Right atrium auricular region (tissue), 2 donors: ENCODE measurements around the gene DNAJC6. TPM values are rescaled to one million over a fixed set of nuclear protein-coding genes. Genes with fewer than 3 reads are reported as not detected.

Source experiments
- DNase-seq: peaks from one replicate; pipeline ENCODE4 v3.0.0-alpha.2; 2019; ENCODE audit warnings: low spot score
- H3K27ac ChIP-seq, 2 donors: fragments of 200-600 bp; sonication (generic); 1 replicate in 1 of 2; 2 replicates in 1 of 2; pipeline ENCODE4 v1.5.1; 2016 to 2019
- H3K27me3 ChIP-seq, 2 donors: fragments of 200-600 bp; sonication (generic); one replicate each; pipeline versions ENCODE4 v1.5.1 to v1.6.0; 2017 to 2019
- H3K36me3 ChIP-seq: fragments of 200-600 bp; sonication (generic); one replicate; pipeline ENCODE4 v1.5.1; 2016
- H3K4me1 ChIP-seq, 2 donors: fragments of 200-600 bp; sonication (generic); one replicate each; pipeline versions ENCODE4 v1.5.1 to v1.6.0; 2017 to 2019
- H3K4me3 ChIP-seq, 2 donors: fragments of 200-600 bp; sonication (generic); 1 replicate in 1 of 2; 2 replicates in 1 of 2; pipeline ENCODE4 v1.5.1; 2017 to 2019; ENCODE audit warnings: mild to moderate bottlenecking in 1 of 2, moderate library complexity in 1 of 2
- H3K9me3 ChIP-seq, 2 donors: fragments of 200-600 bp; sonication (generic); one replicate each; pipeline ENCODE4 v1.5.1; 2019
- total RNA-seq, 2 donors: library from RNA; depleted of rRNA; stranded (reverse); fragments of >200 nt; gene quantifications; one replicate each; pipeline ENCODE4 v1.1.0, GENCODE V29; 2016
- TF ChIP-seq, protein P1 (sequence below), 2 donors: fragments of 200-600 bp; sonication (generic); IDR thresholded peaks; one replicate each; pipeline ENCODE4 v1.5.1; 2019; ENCODE audit warnings: antibody characterized with exemption in 2 of 2

Gene DNAJC6
- total RNA-seq, 2 donors from 2014 or later, result 17.3 to 24.6 TPM

DNA sequence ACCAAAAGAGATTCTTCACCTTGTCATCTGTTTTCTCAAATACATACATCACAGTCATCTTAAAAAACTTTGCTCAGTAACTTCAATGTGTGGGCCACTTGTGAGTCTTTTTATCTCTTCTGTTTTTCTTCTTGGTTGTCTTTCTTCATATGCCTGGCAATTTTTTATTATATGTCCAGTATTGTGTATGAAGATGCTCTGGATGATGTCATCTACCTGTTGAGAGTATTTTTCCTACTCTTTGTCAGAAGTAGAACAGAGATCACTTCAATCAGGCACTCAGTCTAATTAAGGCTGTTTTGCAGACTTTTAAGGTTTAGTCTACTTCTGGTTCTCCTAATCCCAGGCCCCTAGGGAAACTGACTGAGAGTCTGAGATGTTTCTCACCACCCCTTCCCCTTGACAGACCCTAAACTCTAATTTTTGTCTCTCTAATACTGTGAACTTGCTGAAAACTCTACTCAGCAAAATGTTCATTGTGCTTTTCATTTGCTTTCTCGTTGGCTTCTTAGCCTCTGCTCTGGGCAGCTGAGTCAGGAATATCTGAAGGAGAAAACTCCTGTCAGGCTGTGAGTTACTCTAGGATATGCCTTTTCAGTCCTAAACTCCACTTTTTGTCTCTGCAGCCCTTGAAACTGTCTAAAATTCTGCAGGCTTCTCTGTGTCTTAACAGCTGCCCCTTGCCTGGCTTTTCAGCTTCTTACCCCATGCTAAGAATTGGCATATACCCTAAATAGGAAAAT, 33.0 kb upstream of the DNAJC6 start:
- H3K9me3 ChIP-seq, result no peaks in the 10 kb centered on the region
- TF ChIP-seq, protein P1, sequence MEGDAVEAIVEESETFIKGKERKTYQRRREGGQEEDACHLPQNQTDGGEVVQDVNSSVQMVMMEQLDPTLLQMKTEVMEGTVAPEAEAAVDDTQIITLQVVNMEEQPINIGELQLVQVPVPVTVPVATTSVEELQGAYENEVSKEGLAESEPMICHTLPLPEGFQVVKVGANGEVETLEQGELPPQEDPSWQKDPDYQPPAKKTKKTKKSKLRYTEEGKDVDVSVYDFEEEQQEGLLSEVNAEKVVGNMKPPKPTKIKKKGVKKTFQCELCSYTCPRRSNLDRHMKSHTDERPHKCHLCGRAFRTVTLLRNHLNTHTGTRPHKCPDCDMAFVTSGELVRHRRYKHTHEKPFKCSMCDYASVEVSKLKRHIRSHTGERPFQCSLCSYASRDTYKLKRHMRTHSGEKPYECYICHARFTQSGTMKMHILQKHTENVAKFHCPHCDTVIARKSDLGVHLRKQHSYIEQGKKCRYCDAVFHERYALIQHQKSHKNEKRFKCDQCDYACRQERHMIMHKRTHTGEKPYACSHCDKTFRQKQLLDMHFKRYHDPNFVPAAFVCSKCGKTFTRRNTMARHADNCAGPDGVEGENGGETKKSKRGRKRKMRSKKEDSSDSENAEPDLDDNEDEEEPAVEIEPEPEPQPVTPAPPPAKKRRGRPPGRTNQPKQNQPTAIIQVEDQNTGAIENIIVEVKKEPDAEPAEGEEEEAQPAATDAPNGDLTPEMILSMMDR (IDR thresholded peaks at IDR 0.05), result no peak
- no peaks in the 10 kb centered on the region for H3K27me3 ChIP-seq
- peaks cover 0 to 21% of the 10 kb centered on the region in 2 donors for H3K4me1 ChIP-seq
- no peak overlapping the region for H3K4me3 ChIP-seq
- no peaks in the 10 kb centered on the region for H3K36me3 ChIP-seq
- H3K27ac ChIP-seq, result no peak overlapping the region
- no peak for DNase-seq

DNA sequence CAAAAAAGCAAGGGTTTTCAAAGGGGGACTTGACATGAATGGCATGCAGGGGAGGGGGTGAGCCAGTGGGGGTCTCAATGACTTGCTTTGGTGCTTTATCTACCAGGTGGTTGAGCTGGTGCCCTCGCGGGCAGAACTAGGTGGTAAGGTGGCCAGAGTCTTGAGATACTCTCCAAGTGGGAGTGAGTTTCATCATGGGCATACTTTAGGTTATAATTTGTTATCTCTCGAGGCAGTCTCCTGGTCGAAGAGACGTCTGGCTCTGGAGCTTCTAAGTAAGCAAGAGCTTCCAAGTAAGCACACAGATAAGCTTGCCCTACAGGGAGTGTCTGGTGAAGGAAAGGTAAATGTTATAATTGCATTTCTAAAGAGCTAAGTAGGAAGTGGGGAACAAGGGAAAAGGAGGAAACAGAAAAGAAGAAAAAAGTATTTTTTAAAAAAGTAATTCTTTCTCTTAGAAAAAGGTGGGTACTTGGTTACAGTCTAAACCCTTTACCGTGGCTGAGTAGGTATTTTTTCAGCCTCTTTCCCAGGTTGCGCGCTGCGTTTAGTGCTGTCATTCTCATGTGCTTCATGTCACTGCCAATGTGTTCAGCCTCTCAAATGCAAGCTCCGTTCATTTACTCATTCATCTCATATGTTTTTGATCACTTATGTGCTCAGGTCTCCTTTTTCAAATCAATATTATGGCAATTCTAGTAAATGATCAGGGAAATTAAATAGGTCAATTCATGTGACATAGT, 31.6 kb upstream of the DNAJC6 start:
- no peak for DNase-seq
- Histone ChIP-seq H3K36me3 (no peaks in the 10 kb centered on the region), H3K4me3 (peak overlapping the region in 1 of 2 donors; percentile 13), H3K27ac (peak overlapping the region; percentile 69 to 72), H3K4me1 (peaks cover 0 to 21% of the 10 kb centered on the region in 2 donors), H3K27me3 (no peaks in the 10 kb centered on the region), H3K9me3 (no peaks in the 10 kb centered on the region)
- TF ChIP-seq, protein P1 (IDR thresholded peaks at IDR 0.05), result no peak

DNA sequence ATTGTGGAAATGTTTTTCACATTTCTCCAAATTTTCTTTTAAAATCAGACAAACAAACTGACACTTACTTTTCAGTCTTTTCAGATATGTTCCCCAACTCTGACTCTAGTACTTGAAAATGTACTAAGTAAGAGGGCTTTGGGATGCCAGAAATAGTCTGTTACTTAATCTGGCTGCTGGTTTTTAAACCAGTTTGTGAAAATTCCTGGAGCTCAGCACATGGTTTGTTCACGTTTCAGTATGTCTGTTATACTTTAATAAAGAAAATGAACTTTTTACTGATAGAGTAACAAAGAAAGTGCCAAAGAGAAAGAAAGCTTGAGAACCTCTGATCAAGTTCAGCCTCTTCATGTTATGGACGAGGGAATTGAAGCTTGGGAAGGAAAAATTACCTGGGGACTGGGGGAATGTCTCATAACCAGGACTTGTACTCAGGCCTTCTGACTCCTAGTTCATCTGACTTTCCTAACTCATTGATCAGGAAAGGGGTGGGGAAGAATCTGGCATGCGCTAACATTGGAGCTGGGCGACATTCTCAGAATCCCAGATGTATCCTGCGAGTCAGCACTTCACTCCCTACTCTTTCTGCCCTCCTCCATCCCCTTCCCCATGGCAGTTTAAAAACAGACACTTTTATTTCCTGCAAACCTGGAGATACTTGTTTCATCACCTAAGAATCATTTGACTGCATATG, 30.8 kb upstream of the DNAJC6 start:
- H3K27ac ChIP-seq, result peak overlapping the region; percentile 69 to 72
- no peaks in the 10 kb centered on the region for H3K27me3 ChIP-seq
- TF ChIP-seq, protein P1 (IDR thresholded peaks at IDR 0.05), result no peak
- no peaks in the 10 kb centered on the region for H3K36me3 ChIP-seq
- peak overlapping the region in 1 of 2 donors; percentile 13 for H3K4me3 ChIP-seq
- DNase-seq, result no peak
- H3K4me1 ChIP-seq, result peaks cover 0 to 21% of the 10 kb centered on the region in 2 donors
- H3K9me3 ChIP-seq, result no peaks in the 10 kb centered on the region

DNA sequence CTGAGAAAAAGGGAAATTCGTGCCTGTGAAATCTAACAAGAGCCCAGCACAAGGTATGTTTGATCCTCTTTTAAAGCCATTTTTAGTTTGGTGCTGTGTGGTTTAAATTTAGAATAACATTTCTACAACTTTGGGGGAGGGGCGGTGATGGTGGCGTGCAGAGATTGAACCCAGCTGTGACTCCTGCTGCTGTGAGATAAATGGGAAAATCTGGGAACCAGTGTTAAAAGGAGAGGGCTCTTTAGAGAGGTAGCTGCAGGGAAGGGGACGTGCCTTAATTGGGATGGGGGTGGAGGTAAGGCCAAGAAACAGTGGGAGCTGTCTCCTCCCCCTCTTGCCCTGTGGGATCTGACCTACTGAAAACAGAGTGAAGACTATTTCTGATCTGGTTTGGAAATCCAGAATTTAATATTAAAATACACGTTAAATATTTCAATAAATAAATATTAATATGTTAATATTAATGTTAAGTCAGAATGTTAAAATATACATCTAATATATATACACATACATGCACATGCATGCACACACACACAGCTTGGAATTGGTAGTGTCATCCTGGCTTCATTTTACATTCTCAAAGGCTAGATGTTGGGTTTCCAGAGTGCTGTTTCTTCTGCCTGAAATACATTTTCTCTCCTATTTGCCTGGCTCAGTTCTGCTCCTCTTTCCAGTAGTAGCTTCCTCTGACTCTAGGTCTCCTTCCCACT, 30.1 kb upstream of the DNAJC6 start:
- Histone ChIP-seq H3K27ac (peak overlapping the region; percentile 69 to 72), H3K4me3 (peak overlapping the region in 1 of 2 donors; percentile 13)
- DNase-seq, result no peak

DNA sequence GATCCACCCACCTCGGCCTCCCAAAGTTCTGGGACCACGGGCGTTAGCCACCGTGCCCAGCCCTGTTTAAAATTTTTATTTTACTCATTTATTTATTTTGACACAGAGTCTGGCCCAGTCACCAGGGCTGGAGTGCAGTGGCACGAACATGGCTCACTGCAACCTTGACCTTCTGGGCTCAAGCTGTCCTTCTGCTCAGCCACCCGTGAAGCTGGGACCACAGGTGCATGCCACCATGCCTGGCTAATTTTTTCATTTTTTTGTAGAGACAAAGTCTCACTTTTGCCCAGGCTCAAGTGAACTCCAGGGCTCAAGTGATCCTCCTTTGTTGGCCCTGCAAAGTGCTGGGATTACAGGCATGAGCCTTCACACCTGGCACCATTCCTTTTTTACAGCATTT, 27.5 kb upstream of the DNAJC6 start:
- Histone ChIP-seq H3K27ac (no peak overlapping the region), H3K4me3 (no peak overlapping the region), H3K9me3 (no peaks in the 10 kb centered on the region), H3K27me3 (no peaks in the 10 kb centered on the region), H3K36me3 (no peaks in the 10 kb centered on the region), H3K4me1 (peaks cover 0 to 21% of the 10 kb centered on the region in 2 donors)
- no peak for DNase-seq
- TF ChIP-seq, protein P1 (IDR thresholded peaks at IDR 0.05), result no peak

More for the DNA sequence above, 30.1 kb upstream of the DNAJC6 start:
- Histone ChIP-seq H3K9me3 (no peaks in the 10 kb centered on the region), H3K4me1 (peaks cover 0 to 21% of the 10 kb centered on the region in 2 donors), H3K27me3 (no peaks in the 10 kb centered on the region), H3K36me3 (no peaks in the 10 kb centered on the region)
- TF ChIP-seq, protein P1 (IDR thresholded peaks at IDR 0.05), result no peak
